ENCODE results near the gene WDR44. TPM values are rescaled to one million over a fixed set of nuclear protein-coding genes. Genes with fewer than 3 reads are reported as not detected.
"Not testable (repeated sequence)": the region's sequence is repeated elsewhere in the genome, so short reads cannot be mapped to it uniquely, and the experiment has no call there.

The WDR44 gene
- total RNA-seq, 2 donors from 2014 or later, result 12.0 to 12.7 TPM

- H3K36me3 Mint-ChIP-seq (ENCODE audit: low read depth); H3K4me3 Mint-ChIP-seq; H3K27me3 Mint-ChIP-seq; H3K4me1 Mint-ChIP-seq; H3K9me3 Mint-ChIP-seq; ATAC-seq (replicated peaks); H3K27ac Mint-ChIP-seq: not testable (repeated sequence)
Observed at GRCh38 chrX:118482384-118482783, 136.5 kb downstream of the WDR44 start.

GRCh38 chrX:118484216-118484903 lies 138.5 kb downstream of the WDR44 start:
- Mint-ChIP-seq H3K36me3 (ENCODE audit: low read depth) (no peaks in the 10 kb centered on the region), H3K4me3 (no peak overlapping the region)

GRCh38 chrX:118486693-118487092 lies 140.8 kb downstream of the WDR44 start:
- H3K9me3 Mint-ChIP-seq; ATAC-seq (replicated peaks): not testable (repeated sequence)

More at GRCh38 chrX:118484216-118484903, 138.5 kb downstream of the WDR44 start:
- Mint-ChIP-seq H3K27me3 (no peaks in the 10 kb centered on the region), H3K27ac (no peak overlapping the region), H3K9me3 (no peaks in the 10 kb centered on the region), H3K4me1 (no peaks in the 10 kb centered on the region)
- no peak for ATAC-seq (replicated peaks)

GRCh38 chrX:118493016-118493415 lies 147.1 kb downstream of the WDR44 start:
- Mint-ChIP-seq H3K9me3 (no peaks in the 10 kb centered on the region), H3K4me3 (no peak overlapping the region), H3K27ac (no peak overlapping the region), H3K36me3 (ENCODE audit: low read depth) (peaks cover 17% of the 10 kb centered on the region), H3K27me3 (no peaks in the 10 kb centered on the region), H3K4me1 (no peaks in the 10 kb centered on the region)
- no peak for ATAC-seq (replicated peaks)

More at GRCh38 chrX:118486693-118487092, 140.8 kb downstream of the WDR44 start:
- H3K4me3 Mint-ChIP-seq; H3K27ac Mint-ChIP-seq; H3K36me3 Mint-ChIP-seq (ENCODE audit: low read depth); H3K27me3 Mint-ChIP-seq; H3K4me1 Mint-ChIP-seq: not testable (repeated sequence)

GRCh38 chrX:118493653-118494297 lies 147.9 kb downstream of the WDR44 start:
- H3K27ac Mint-ChIP-seq, result no peak overlapping the region
- H3K27me3 Mint-ChIP-seq, result no peaks in the 10 kb centered on the region
- H3K36me3 Mint-ChIP-seq (ENCODE audit: low read depth), result peaks cover 18% of the 10 kb centered on the region
- H3K4me3 Mint-ChIP-seq, result no peak overlapping the region
- ATAC-seq (replicated peaks), result no peak
- H3K9me3 Mint-ChIP-seq, result no peaks in the 10 kb centered on the region
- peaks cover under 1% of the 10 kb centered on the region for H3K4me1 Mint-ChIP-seq

GRCh38 chrX:118495061-118495921 lies 149.4 kb downstream of the WDR44 start, which contains the start of gene DOCK11:
TSS of gene DOCK11 (plus strand) at chrX:118495815. CDS start at chrX:118495972, 157 bp downstream.
- no peaks in the 10 kb centered on the region for H3K9me3 Mint-ChIP-seq
- ATAC-seq (replicated peaks), result peak; percentile 78
- peaks cover 5% of the 10 kb centered on the region for H3K4me1 Mint-ChIP-seq
- H3K27me3 Mint-ChIP-seq, result no peaks in the 10 kb centered on the region
- H3K4me3 Mint-ChIP-seq, result peak within 1 kb of the TSS; percentile 94
- peaks cover 26% of the 10 kb centered on the region for H3K36me3 Mint-ChIP-seq (ENCODE audit: low read depth)
- peak within 1 kb of the TSS; percentile 92 for H3K27ac Mint-ChIP-seq

- H3K4me1 Mint-ChIP-seq, result peaks cover 5% of the 10 kb centered on the region
- no peaks in the 10 kb centered on the region for H3K27me3 Mint-ChIP-seq
- peak overlapping the region; percentile 92 for H3K27ac Mint-ChIP-seq
- no peaks in the 10 kb centered on the region for H3K9me3 Mint-ChIP-seq
- peaks cover 26% of the 10 kb centered on the region for H3K36me3 Mint-ChIP-seq (ENCODE audit: low read depth)
- ATAC-seq (replicated peaks), result peak; percentile 67
- H3K4me3 Mint-ChIP-seq, result peak overlapping the region; percentile 94
Observed at GRCh38 chrX:118495958-118496762, 150.3 kb downstream of the WDR44 start.

GRCh38 chrX:118496763-118497079 lies 150.8 kb downstream of the WDR44 start:
- Mint-ChIP-seq H3K36me3 (ENCODE audit: low read depth) (peaks cover 26% of the 10 kb centered on the region), H3K4me3 (peak overlapping the region; percentile 94), H3K9me3 (no peaks in the 10 kb centered on the region), H3K4me1 (peaks cover 5% of the 10 kb centered on the region), H3K27me3 (no peaks in the 10 kb centered on the region), H3K27ac (peak overlapping the region; percentile 92)
- ATAC-seq (replicated peaks), result peak; percentile 10

- no peaks in the 10 kb centered on the region for H3K9me3 Mint-ChIP-seq
- H3K36me3 Mint-ChIP-seq (ENCODE audit: low read depth), result peaks cover 26% of the 10 kb centered on the region
- peak overlapping the region; percentile 92 for H3K27ac Mint-ChIP-seq
- peak; percentile 30 for ATAC-seq (replicated peaks)
- H3K27me3 Mint-ChIP-seq, result no peaks in the 10 kb centered on the region
- H3K4me3 Mint-ChIP-seq, result peak overlapping the region; percentile 94
- H3K4me1 Mint-ChIP-seq, result peaks cover 10% of the 10 kb centered on the region
Observed at GRCh38 chrX:118497180-118497818, 151.4 kb downstream of the WDR44 start.

GRCh38 chrX:118498351-118498750 lies 152.4 kb downstream of the WDR44 start:
- no peak overlapping the region for H3K27ac Mint-ChIP-seq
- no peaks in the 10 kb centered on the region for H3K27me3 Mint-ChIP-seq
- no peak for ATAC-seq (replicated peaks)
- peaks cover 19% of the 10 kb centered on the region for H3K4me1 Mint-ChIP-seq
- H3K4me3 Mint-ChIP-seq, result peak overlapping the region; percentile 94
- peaks cover 26% of the 10 kb centered on the region for H3K36me3 Mint-ChIP-seq (ENCODE audit: low read depth)
- no peaks in the 10 kb centered on the region for H3K9me3 Mint-ChIP-seq

- Mint-ChIP-seq H3K4me3 (peak overlapping the region; percentile 94), H3K4me1 (peaks cover 22% of the 10 kb centered on the region), H3K9me3 (no peaks in the 10 kb centered on the region), H3K36me3 (ENCODE audit: low read depth) (peaks cover 26% of the 10 kb centered on the region), H3K27me3 (no peaks in the 10 kb centered on the region), H3K27ac (no peak overlapping the region)
- ATAC-seq (replicated peaks), result no peak
Observed at GRCh38 chrX:118498755-118499154, 152.8 kb downstream of the WDR44 start.

- Mint-ChIP-seq H3K4me3 (peak overlapping the region; percentile 94), H3K4me1 (peaks cover 22% of the 10 kb centered on the region), H3K9me3 (no peaks in the 10 kb centered on the region), H3K27ac (no peak overlapping the region), H3K27me3 (no peaks in the 10 kb centered on the region), H3K36me3 (ENCODE audit: low read depth) (peaks cover 26% of the 10 kb centered on the region)
- no peak for ATAC-seq (replicated peaks)
Observed at GRCh38 chrX:118499295-118499694, 153.4 kb downstream of the WDR44 start.
